ENCODE results near the gene GADL1. TPM values are rescaled to one million over a fixed set of nuclear protein-coding genes. Genes with fewer than 3 reads are reported as not detected.

GADL1 gene
- total RNA-seq, 4 donors from 2014 or later, result 1.1 TPM; not detected in 3

GRCh38 chr3:30713885-30714503 is 180.5 kb downstream of the GADL1 start:
- Histone ChIP-seq H3K4me3 (no peak overlapping the region), H3K9me3 (no peaks in the 10 kb centered on the region), H3K27me3 (no peaks in the 10 kb centered on the region), H3K4me1 (no peaks in the 10 kb centered on the region), H3K36me3 (no peaks in the 10 kb centered on the region), H3K27ac (no peak overlapping the region)
- no peak for DNase-seq
- intact Hi-C loops (cut with DNase I; ENCODE audit: low total_unique reads), result no loop called here
- TF ChIP-seq POLR2A (IDR thresholded peaks at IDR 0.05), result no peak
- no peak for TF ChIP-seq CTCF (IDR thresholded peaks at IDR 0.05)

GRCh38 chr3:30712991-30713390 is 181.5 kb downstream of the GADL1 start:
- no peaks in the 10 kb centered on the region for H3K27me3 ChIP-seq
- no peak overlapping the region for H3K27ac ChIP-seq
- intact Hi-C loops (cut with DNase I; ENCODE audit: low total_unique reads), result no loop called here
- no peaks in the 10 kb centered on the region for H3K36me3 ChIP-seq
- H3K4me3 ChIP-seq, result no peak overlapping the region
- DNase-seq, result no peak
- no peaks in the 10 kb centered on the region for H3K9me3 ChIP-seq
- no peaks in the 10 kb centered on the region for H3K4me1 ChIP-seq
- TF ChIP-seq POLR2A (IDR thresholded peaks at IDR 0.05) (no peak), CTCF (IDR thresholded peaks at IDR 0.05) (no peak)

GRCh38 chr3:30711867-30712266 is 182.6 kb downstream of the GADL1 start:
- H3K4me3 ChIP-seq, result no peak overlapping the region
- TF ChIP-seq POLR2A (IDR thresholded peaks at IDR 0.05) (no peak), CTCF (IDR thresholded peaks at IDR 0.05) (no peak)
- no peaks in the 10 kb centered on the region for H3K27me3 ChIP-seq
- intact Hi-C loops (cut with DNase I; ENCODE audit: low total_unique reads), result no loop called here
- no peak overlapping the region for H3K27ac ChIP-seq
- no peaks in the 10 kb centered on the region for H3K4me1 ChIP-seq
- no peak for DNase-seq
- H3K36me3 ChIP-seq, result no peaks in the 10 kb centered on the region
- H3K9me3 ChIP-seq, result no peaks in the 10 kb centered on the region

GRCh38 chr3:30711151-30711550 is 183.3 kb downstream of the GADL1 start:
- no peak overlapping the region for H3K4me3 ChIP-seq
- H3K4me1 ChIP-seq, result no peaks in the 10 kb centered on the region
- H3K9me3 ChIP-seq, result no peaks in the 10 kb centered on the region
- DNase-seq, result no peak
- H3K27ac ChIP-seq, result no peak overlapping the region
- intact Hi-C loops (cut with DNase I; ENCODE audit: low total_unique reads), result no loop called here
- H3K27me3 ChIP-seq, result no peaks in the 10 kb centered on the region
- no peaks in the 10 kb centered on the region for H3K36me3 ChIP-seq
- TF ChIP-seq CTCF (IDR thresholded peaks at IDR 0.05) (no peak), POLR2A (IDR thresholded peaks at IDR 0.05) (no peak)

GRCh38 chr3:30710017-30710416 is 184.4 kb downstream of the GADL1 start:
- Histone ChIP-seq H3K36me3 (no peaks in the 10 kb centered on the region), H3K4me1 (no peaks in the 10 kb centered on the region), H3K27me3 (no peaks in the 10 kb centered on the region), H3K27ac (no peak overlapping the region), H3K9me3 (no peaks in the 10 kb centered on the region), H3K4me3 (no peak overlapping the region)
- DNase-seq, result no peak
- intact Hi-C loops (cut with DNase I; ENCODE audit: low total_unique reads), result no loop called here
- TF ChIP-seq CTCF (IDR thresholded peaks at IDR 0.05) (no peak), POLR2A (IDR thresholded peaks at IDR 0.05) (no peak)
